Limb (tissue), 2 donors: ENCODE measurements around the gene MARCHF11.
A peak's percentile ranks its signal among the peaks of the same experiment; 100 is the strongest.

Source experiments
- DNase-seq, 2 donors: peaks; one replicate each; pipeline ENCODE4 v3.0.0-alpha.2; 2016; ENCODE audit errors: extremely low spot score in 2 of 2

Gene MARCHF11, protein sequence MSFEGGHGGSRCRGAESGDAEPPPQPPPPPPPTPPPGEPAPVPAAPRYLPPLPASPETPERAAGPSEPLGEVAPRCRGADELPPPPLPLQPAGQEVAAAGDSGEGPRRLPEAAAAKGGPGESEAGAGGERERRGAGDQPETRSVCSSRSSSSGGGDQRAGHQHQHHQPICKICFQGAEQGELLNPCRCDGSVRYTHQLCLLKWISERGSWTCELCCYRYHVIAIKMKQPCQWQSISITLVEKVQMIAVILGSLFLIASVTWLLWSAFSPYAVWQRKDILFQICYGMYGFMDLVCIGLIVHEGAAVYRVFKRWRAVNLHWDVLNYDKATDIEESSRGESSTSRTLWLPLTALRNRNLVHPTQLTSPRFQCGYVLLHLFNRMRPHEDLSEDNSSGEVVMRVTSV

DNA sequence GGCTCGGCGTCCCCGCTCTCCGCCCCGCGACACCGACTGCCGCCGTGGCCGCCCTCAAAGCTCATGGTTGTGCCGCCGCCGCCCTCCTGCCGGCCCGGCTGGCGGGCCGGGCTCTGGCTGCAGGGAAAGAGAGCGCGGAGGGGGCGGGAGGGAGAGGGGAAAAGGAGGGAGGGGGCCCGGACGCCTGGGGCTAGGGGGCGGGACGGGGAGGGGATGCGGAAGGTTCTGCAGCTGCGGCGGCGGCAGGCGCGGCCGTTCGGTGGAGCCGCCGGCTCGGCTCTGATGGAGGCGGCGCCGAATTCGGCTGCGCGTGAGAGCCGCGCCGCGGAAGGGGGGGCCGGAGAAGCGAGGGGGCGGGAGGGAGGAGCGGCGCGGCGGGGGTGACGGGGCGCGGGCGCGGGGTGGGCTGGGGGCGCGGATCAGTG lies at the start of gene MARCHF11:
Gene MARCHF11, minus strand, starts transcription at position 281 of the 425 bp plus-strand sequence. Its CDS starts 216 bp downstream, at position 65.
- peak in 1 of 2 donors; percentile 68 for DNase-seq

- no peak for DNase-seq
Observed at GRCh38 chr5:16225927-16226326, 46.3 kb upstream of the MARCHF11 start.

DNA sequence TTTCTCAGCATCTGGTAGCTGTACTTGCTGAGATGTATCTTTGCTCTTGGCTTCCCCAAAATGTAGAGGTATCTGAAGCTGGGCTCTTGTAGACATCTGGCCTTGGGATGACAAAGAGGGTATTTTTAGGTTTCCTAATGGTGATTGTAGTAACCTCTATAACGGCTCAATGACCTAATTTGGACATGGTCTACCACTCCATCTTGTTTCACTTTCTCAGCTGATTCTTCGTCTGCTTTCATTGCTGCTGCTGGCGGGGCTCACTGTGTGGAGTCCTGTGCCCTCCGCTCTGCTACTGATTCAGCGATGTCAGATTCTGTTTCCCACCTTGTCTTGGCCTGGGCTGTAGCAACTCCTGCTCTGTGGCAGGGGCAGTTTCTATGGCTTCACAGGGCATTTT lies 12.7 kb upstream of the MARCHF11 start:
- no peak for DNase-seq

DNA sequence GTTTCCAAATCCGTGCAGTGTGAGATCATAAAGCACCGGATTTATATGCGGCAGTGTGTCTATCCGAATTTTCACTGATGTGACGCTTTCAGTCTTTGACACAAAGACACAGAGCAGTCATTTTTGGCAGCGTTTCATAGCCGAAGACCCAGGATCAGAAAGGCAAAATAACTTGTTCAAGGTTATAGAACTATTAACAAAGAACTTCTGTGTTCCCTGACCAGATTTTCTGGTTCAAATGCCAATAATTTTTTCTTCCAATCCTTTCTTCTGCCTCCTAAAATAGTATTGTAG lies 1.1 kb upstream of the MARCHF11 start:
- no peak for DNase-seq

- peak in 1 of 2 donors; percentile 35 for DNase-seq
Observed at GRCh38 chr5:16179936-16180788, 571 bp upstream of the MARCHF11 start.

GRCh38 chr5:16178745-16179372 lies 732 bp downstream of the MARCHF11 start:
- peak; percentile 69 to 90 for DNase-seq

GRCh38 chr5:16169550-16169949 lies 10.0 kb downstream of the MARCHF11 start:
- no peak for DNase-seq

DNA sequence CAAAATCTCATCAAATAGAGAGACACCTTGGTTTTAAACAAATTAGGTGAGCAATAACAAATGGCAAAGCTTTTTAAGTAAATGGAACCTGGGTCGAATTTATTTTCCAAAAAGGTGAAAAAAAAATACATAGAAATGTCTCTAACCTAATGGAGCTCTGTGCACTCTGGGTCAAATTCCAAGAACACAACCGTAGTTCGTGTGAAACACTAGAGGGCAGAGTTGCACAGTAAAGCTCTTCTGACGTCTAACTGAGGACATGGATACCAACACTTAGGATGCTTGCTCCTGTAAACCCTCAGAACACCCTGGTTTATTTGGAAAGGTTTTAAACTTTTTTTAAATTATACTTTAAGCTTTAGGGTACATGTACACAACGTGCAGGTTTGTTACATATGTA lies 18.9 kb downstream of the MARCHF11 start:
- peak in 1 of 2 donors; percentile 63 for DNase-seq

DNA sequence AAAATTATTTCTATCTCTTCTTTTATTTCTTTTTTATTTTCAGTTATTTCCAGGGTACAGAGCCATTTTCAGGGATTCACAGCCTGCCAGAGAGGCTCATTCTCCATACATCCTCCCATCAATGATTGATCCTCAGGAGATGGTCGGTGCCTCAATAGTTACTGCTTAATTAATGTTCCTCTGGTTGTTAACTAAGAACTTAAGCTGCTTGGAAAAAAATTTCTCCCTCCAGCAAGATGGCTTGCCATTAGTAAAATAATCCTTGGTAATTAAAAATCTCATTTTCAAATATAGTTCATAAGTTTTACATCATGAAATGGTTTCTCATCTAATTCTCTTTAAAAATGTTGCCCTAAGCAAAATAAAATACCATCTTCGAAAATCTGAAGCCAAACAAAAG lies 20.0 kb downstream of the MARCHF11 start:
- DNase-seq, result no peak

DNA sequence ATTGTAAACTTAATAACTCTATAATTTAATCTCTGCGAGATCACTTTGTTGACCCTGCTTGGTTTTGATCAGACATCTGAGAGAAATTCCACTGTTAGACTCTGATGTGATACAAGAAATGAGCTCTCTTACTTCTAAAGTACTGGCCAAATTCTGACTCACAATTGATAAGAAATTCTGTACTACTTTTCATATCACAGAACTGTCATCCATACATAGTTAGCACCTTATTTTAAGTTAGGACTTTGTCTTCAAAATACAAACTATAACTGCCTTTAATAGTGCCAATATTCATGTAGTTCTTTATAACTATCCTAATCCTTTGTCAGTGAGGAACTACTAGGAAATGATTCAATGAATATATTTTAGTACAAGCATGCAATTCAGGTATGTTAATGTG lies 23.4 kb downstream of the MARCHF11 start:
- DNase-seq, result no peak

- DNase-seq, result no peak
Observed at GRCh38 chr5:16152601-16153568, 26.7 kb downstream of the MARCHF11 start.

GRCh38 chr5:16149621-16150020 lies 30.0 kb downstream of the MARCHF11 start:
- DNase-seq, result no peak

DNA sequence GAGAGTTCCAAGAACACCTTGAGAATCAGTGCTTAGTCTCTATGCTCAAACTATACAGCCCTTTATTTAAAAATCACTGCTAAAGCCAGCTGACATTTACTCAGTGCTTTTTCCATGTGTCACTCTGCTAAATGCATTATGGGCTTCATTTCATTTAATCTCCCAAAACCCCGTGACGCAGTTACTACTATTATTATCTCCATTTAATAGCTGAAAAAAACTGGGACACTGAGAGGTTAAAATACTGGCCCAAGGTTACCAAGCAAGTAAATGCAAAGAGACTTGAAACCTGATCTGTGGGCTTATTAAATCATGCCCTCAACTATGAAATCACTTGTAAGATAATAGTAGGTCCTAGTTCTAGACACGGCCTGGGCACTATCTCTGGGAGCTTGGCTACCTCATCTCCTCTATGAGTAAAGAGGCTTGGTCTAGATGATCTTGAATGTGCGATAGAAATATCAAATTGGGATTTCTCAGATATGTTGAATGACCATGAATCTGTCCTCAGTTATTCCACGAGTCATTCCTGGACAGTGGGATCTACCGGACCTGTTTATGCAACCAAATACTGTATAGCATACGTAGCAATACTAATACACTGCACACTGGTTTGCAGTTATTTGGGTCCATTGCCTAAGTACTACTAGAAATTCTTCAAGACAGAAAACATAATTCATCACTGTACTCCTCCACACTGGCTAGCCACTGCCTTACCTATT lies 32.3 kb downstream of the MARCHF11 start:
- DNase-seq, result no peak

DNA sequence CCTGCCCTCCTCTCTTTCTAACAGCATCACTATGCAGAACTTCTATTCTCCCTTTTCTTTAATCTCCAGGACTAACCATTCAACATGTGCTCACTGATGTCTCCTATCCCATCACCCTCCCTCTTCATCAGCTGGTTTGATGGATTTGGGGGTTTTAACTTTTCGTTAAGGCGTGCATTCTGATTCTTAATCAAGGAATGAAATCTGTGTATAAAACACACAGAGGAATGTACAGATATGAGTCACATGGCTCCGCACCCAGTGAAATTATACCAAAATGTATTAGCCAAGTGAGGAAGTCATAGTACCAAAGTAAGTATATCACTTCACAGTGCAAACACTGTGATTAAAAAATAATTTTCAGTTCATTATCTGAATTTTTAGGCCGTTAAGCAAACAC lies 35.2 kb downstream of the MARCHF11 start:
- DNase-seq, result no peak

- DNase-seq, result no peak
Observed at GRCh38 chr5:16143361-16144049, 36.1 kb downstream of the MARCHF11 start.

DNA sequence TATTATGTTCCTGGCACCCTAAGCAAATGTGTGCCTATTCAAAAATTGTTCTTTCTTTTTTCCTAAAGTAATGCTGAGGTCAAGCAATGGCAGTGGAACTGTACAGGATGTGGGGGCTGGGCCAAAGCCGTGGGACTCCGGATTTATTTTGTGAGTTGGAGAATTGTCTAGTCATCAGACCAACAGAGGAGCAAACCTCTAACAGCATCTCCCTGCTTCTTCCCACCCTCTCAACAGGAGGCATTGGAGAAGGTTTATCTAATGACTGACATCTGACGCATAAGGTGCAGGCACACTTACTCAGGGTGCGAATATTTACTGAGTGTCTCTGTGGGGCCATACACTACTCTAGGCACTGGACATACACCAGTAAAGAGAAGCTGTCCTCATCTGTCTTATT lies 38.6 kb downstream of the MARCHF11 start:
- no peak for DNase-seq

GRCh38 chr5:16140417-16140816 lies 39.2 kb downstream of the MARCHF11 start:
- DNase-seq, result no peak

DNA sequence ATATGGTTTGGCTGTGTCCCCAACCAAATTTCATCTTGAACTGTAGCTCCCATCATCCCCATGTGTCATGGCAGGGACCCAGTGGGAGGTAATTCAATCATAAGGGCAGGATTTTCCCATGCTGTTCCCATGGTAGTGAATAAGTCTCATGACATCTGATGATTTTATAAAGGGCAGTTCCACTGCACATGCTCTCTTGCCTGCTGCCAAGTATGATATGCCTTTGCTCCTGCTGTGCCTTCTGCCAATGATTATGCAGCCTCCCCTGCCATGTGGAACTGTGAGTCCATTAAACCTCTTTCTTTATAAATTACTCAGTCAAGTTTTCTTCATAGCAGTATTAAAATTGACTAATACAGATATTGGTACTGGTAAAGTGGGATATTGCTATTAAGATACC lies 42.4 kb downstream of the MARCHF11 start:
- no peak for DNase-seq

DNA sequence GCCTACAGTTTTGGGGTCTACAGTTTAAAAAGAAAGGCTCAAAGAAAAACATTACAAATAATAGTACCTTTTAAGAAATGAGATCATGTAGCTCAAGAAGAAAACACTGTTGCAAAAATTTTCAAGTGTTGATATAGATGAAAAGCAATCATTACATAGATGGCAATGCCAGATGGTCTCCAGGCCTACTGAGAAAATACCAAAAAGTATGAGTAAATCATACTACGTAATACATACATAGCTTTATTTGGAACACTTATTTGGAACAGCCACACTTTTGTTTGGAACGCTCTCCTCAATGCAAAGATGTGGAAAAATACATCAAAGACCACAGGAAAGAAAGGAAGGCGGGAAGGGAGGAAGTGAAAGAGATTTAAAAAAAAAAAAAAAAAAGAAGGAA lies 44.1 kb downstream of the MARCHF11 start:
- no peak for DNase-seq

GRCh38 chr5:16135003-16135402 lies 44.6 kb downstream of the MARCHF11 start:
- no peak for DNase-seq
